Measurements from ENCODE around the gene RSL1D1.
A peak's percentile ranks its signal among the peaks of the same experiment; 100 is the strongest.

The RSL1D1 gene

GRCh38 chr16:11851294-11852091 is at the start of gene RSL1D1:
Gene RSL1D1 (minus strand): TSS chr16:11851542. CDS start chr16:11851512, 30 bp downstream.
- peak; percentile 93 for DNase-seq

- no peak for DNase-seq
These were observed 49.7 kb upstream of the RSL1D1 start for GRCh38 chr16:11901091-11901490.

GRCh38 chr16:11896486-11897176 is 45.3 kb upstream of the RSL1D1 start:
- DNase-seq: peak; percentile 71

- DNase-seq: no peak
These were observed 42.2 kb upstream of the RSL1D1 start for GRCh38 chr16:11893571-11893970.

- DNase-seq: peak; percentile 73
These were observed 41.4 kb upstream of the RSL1D1 start for GRCh38 chr16:11892761-11893160.

GRCh38 chr16:11890231-11890965 is 39.1 kb upstream of the RSL1D1 start:
- DNase-seq: no peak

GRCh38 chr16:11886881-11887280 is 35.5 kb upstream of the RSL1D1 start:
- no peak for DNase-seq

- no peak for DNase-seq
These were observed 32.7 kb upstream of the RSL1D1 start for GRCh38 chr16:11884035-11884434.

GRCh38 chr16:11880007-11880406 is 28.7 kb upstream of the RSL1D1 start:
- DNase-seq: peak; percentile 59

- no peak for DNase-seq
These were observed 26.0 kb upstream of the RSL1D1 start for GRCh38 chr16:11877374-11877773.

- DNase-seq: no peak
These were observed 25.0 kb upstream of the RSL1D1 start for GRCh38 chr16:11876306-11876705.

GRCh38 chr16:11875721-11876120 is 24.4 kb upstream of the RSL1D1 start:
- DNase-seq: no peak

GRCh38 chr16:11871193-11871592 is 19.9 kb upstream of the RSL1D1 start:
- DNase-seq: no peak

GRCh38 chr16:11870399-11870798 is 19.1 kb upstream of the RSL1D1 start:
- no peak for DNase-seq

GRCh38 chr16:11869353-11870228 is 18.2 kb upstream of the RSL1D1 start:
- DNase-seq: no peak

- DNase-seq: no peak
These were observed 17.2 kb upstream of the RSL1D1 start for GRCh38 chr16:11868412-11868980.

- DNase-seq: no peak
These were observed 11.1 kb upstream of the RSL1D1 start for GRCh38 chr16:11862489-11862888.

GRCh38 chr16:11857161-11857560 is 5.8 kb upstream of the RSL1D1 start:
- DNase-seq: no peak

GRCh38 chr16:11852092-11852809 is 909 bp upstream of the RSL1D1 start:
- DNase-seq: no peak

- peak; percentile 62 for DNase-seq
These were observed 2.5 kb downstream of the RSL1D1 start for GRCh38 chr16:11848842-11849241.

- no peak for DNase-seq
These were observed 6.8 kb downstream of the RSL1D1 start for GRCh38 chr16:11844499-11844898.

- DNase-seq: no peak
These were observed 7.5 kb downstream of the RSL1D1 start for GRCh38 chr16:11843861-11844260.

All from inflammatory macrophage treated with lipopolysaccharide for 4 hours (primary cell).